Measurements from ENCODE around the gene RNF40. TPM values are rescaled to one million over a fixed set of nuclear protein-coding genes. Genes with fewer than 3 reads are reported as not detected.
A peak's percentile ranks its signal among the peaks of the same experiment; 100 is the strongest.

Gene RNF40
- 86.3 and 87.1 TPM in 2 replicates for total RNA-seq (2014; rRNA removed; shearing (Covaris generic))
- polyA plus RNA-seq (2014; cell fraction: nucleus; rRNA removed) = 55.2 and 83.5 TPM in 2 replicates

DNA sequence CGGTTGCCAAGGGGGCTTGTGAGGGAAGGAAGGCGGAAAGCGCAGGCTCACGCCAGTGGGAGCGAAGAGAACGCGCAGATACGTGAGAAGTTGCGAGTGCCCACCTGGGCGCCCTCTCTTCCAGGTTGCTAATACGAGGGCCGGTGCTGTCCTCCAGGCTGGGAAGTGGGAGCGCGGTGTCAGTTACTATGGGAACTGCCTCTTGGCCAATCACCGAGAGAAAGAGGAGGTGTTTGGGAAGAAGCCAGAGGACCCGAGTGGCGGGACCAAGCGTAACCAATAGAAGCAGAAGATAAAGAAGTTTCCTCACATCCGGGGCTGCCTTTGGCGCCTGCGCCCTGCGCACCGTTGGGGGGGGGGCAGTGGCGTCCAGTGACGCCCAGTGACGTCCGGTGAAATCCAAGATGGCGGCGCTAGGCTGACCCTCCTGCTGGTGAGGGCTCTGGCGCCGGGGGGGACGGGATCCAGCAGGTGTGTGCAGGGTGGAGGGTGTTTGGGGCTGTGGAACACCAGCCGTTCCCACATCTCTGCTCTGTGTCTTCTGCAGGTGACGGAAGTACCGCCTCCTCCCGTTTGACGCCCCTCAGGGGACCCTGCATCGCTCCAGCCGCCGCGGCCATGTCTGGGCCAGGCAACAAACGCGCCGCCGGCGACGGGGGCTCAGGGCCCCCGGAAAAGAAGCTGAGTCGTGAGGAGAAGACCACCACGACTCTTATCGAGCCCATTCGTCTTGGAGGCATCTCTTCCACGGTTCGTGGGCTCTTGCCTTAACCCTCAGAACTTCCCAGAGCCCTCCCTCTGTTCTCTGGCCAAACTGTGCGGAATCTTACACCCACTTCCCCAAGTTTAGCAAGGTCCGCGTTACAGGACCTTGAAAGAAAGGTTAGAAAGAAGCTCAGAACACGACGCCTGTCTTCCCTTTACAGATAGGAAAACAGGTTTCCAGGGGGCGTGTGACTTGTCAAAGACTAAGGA lies at the start of gene RNF40, which contains the start of gene CFAP119:
Gene RNF40 (plus strand): TSS at position 395 of the 975 bp plus-strand sequence. CDS start 224 bp downstream, at position 619.
Gene CFAP119 (minus strand): TSS at position 135 of the 975 bp plus-strand sequence. CDS start 314 bp downstream, outside the sequence.
- DNase-seq (ENCODE audit: extremely low read depth, low read depth) = peak; percentile 98

DNA sequence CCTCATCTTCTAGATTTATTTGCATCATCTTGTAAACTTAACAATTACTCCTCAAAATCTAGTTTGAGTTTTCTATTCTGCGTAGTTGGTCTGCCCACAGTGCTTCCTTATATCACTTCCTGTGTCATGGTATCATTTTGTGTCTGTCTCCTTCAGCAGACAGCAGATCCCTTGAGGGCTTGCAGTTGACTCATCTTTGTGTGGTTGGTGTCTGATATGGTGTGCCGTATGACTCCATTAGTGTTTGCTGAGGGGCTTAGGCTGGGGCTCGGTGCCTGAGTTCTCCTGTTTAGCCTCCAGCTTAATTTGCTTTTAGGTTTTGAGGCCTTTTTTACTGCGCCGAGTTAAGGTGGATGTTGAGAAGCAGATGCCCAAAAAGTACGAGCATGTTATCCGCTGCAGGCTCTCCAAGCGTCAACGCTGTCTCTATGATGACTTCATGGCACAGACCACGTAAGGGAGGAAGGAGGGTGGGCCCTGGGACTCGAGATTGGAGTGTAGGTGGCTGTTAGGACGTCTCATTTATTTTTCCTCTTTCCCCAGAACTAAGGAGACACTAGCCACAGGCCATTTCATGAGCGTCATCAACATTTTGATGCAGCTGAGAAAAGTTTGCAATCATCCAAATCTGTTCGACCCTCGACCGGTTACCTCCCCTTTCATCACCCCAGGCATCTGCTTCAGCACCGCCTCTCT lies 46.2 kb upstream of the RNF40 start:
- DNase-seq (ENCODE audit: extremely low read depth, low read depth) = no peak

DNA sequence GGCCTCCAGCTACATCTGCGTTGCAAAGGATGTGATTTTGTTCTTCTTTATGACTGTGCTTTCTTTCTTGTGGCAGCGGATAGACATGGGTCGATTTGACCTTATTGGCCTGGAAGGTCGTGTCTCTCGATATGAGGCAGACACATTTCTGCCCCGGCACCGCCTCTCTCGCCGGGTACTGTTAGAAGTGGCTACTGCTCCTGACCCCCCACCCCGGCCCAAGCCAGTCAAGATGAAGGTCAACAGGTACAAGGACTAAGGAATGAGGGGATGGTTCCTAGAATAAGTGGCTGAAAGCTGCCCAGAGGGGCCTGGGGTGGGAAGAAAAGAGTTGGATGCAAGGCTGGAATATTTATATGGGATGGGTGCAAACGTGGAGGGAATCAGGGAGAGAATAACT lies 42.0 kb upstream of the RNF40 start:
- no peak for DNase-seq (ENCODE audit: extremely low read depth, low read depth)

DNA sequence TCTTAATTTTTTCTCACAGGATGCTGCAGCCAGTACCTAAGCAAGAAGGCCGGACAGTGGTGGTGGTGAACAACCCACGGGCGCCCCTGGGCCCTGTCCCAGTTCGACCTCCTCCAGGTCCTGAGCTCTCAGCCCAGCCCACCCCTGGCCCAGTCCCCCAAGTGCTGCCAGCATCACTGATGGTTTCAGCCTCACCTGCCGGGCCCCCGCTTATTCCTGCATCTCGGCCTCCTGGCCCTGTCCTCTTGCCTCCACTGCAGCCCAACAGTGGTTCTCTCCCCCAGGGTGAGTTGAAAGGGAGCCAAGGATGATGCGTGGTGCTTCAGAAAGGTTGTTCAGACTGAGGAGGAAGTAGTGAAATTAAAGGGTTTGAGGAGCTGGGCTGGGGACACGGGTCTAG lies 41.4 kb upstream of the RNF40 start:
- DNase-seq (ENCODE audit: extremely low read depth, low read depth) = no peak

DNA sequence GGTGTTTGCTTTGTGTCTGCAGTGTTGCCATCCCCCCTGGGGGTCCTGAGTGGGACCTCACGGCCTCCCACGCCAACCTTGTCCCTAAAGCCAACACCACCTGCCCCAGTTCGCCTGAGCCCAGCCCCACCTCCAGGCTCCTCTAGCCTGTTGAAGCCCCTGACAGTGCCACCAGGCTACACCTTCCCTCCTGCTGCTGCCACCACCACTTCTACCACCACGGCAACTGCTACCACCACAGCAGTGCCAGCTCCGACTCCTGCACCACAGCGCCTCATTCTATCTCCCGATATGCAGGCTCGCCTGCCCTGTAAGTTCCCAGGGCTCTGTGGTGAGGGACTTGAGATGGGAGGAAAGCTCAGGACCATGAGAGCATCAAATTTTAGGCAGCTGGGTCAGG lies 41.0 kb upstream of the RNF40 start:
- no peak for DNase-seq (ENCODE audit: extremely low read depth, low read depth)

DNA sequence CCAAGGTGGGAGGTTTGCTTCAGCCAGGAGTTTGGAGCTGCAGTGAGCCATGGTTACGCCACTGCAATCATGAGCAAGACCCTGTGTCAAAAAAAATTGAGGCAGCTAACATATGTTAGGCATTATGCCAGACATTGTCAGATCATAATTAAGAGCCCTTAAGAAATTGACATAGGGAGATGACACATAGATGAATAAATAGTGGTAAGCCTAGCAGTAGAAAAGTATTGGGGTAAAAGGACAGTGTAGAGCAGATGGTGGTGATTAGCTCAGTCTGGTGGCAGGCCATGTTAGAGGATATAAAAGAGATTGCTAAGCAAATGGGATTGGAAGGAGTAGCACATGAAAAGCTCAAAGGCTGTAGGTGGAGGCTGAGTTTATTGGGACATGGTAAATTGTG lies 40.5 kb upstream of the RNF40 start:
- DNase-seq (ENCODE audit: extremely low read depth, low read depth) = no peak

DNA sequence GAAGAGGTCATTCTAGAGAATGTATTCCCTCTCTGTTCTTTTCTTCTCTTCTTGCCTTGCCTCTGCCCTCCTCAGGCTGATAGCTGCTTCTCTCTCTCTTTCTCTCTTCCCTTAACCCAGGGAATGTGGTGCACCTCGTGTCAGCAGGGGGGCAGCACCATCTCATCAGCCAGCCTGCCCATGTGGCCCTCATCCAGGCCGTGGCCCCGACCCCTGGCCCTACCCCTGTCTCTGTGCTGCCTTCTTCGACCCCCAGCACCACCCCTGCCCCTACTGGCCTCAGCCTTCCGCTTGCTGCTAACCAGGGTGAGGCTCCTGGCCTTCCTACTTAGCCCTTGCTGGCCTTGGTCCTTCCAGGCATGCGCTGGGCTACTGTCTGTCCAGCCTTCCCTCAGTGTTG lies 39.7 kb upstream of the RNF40 start:
- no peak for DNase-seq (ENCODE audit: extremely low read depth, low read depth)

DNA sequence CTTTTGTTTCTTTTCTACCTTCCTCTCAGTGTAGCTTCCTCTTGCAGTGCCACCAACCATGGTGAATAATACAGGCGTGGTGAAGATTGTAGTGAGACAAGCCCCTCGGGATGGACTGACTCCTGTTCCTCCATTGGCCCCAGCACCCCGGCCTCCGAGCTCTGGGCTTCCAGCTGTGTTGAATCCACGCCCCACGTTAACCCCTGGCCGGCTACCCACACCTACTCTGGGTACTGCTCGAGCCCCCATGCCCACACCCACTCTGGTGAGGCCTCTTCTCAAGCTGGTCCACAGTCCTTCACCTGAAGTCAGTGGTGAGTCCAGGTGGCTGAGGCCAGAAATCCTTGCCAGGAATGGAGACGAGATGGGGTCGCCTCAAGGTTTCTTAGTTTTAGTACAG lies 39.2 kb upstream of the RNF40 start:
- DNase-seq (ENCODE audit: extremely low read depth, low read depth) = no peak

DNA sequence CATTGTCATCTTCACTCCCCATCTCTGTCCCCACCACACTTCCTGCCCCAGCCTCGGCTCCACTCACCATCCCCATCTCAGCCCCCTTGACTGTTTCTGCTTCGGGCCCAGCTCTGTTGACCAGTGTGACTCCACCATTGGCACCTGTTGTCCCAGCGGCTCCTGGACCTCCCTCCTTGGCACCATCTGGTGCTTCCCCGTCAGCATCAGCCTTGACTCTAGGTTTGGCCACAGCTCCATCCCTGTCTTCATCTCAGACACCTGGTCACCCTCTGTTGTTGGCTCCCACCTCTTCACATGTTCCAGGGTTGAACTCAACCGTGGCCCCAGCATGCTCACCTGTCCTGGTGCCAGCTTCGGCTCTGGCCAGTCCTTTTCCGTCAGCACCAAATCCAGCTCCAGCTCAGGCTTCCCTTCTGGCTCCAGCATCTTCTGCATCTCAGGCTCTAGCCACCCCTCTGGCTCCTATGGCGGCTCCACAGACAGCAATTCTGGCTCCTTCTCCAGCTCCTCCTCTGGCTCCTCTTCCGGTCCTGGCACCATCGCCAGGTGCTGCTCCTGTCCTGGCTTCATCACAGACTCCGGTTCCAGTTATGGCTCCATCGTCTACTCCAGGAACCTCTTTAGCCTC lies 38.3 kb upstream of the RNF40 start:
- no peak for DNase-seq (ENCODE audit: extremely low read depth, low read depth)

DNA sequence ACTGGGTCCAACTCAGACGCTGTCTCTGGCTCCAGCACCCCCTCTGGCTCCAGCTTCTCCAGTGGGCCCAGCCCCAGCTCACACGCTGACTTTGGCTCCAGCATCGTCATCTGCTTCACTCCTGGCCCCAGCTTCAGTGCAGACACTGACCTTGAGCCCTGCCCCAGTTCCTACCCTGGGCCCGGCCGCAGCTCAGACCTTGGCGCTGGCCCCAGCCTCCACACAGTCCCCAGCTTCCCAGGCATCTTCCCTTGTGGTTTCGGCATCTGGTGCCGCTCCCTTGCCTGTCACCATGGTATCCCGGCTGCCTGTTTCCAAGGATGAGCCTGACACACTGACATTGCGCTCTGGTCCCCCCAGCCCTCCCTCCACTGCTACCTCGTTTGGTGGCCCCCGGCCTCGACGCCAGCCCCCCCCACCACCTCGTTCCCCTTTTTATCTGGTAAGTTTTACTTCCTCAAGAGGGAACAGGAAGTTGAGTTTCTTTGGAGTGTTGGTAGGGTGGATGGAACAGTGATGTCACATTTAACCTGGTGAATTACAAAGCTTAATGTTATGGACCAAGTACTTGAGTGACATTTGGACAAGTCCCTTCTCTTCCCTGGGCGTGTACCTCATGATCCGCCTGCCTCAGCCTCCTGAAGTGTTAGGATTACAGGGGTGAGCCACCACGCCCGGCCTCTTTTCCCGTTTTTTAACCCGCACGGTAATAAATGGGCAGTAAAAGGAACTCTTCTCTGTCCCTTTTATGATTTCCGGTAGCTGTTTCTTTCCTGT lies 37.3 kb upstream of the RNF40 start:
- no peak for DNase-seq (ENCODE audit: extremely low read depth, low read depth)

DNA sequence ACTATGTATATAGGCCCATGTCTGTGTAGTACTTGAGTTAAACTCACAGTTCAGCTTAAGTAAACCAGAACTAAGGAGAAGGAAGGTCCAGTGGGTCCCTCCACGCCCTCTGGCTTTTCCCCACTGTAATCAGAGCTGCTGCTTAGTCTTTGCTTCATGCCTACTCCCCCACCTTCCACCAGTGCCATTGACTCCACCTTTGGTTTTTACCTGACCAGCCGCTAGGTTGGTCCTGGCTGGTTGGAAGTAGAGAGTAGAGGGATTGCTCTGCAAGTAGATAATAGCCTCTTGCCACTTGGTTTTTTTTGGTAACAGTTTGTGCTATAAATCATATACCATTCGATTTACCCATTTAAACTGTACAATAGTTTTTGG lies 36.7 kb upstream of the RNF40 start:
- DNase-seq (ENCODE audit: extremely low read depth, low read depth) = no peak

DNA sequence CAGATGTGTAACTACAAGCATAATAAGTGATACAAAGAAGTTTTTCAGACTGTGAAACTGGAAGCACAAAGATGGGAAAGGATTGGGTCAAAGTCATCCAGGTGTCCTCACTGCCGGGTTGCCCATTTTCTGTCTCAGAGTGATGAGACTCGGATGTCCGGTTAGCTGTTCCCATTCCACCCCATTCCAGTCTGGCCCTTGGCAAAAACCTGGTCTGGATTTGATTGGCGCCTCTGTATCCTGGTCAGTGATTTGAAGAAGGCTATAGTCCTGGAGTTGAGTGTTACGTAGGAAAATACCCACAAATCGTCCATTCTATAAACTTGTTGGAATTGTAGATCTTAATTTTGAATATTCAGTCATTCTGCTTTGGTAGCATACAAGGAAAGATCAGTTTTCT lies 33.8 kb upstream of the RNF40 start:
- no peak for DNase-seq (ENCODE audit: extremely low read depth, low read depth)

DNA sequence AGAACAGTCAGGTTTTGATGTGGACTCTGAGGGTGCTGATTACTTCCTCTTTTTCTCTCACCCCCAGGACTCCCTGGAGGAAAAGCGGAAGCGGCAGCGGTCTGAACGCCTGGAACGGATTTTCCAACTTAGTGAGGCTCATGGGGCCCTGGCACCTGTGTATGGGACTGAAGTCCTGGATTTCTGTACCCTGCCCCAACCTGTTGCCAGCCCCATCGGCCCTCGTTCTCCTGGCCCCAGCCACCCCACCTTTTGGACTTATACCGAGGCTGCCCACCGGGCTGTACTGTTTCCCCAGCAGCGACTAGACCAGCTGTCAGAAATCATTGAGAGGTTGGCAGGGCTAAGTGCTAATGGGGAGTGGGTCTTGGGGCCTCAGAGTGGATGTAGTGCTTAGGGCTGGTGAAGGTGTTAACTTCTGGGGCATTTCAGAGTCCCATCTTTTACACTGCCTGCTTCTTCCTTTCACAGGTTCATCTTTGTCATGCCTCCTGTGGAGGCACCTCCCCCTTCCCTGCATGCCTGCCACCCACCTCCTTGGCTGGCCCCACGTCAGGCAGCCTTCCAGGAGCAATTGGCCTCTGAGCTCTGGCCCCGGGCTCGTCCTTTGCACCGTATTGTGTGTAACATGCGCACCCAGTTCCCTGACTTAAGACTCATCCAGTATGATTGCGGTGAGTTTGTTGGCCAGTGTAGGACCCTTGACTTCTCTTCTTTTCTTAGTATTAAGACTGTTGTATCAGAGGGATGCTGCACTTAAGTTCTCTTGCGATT lies 33.0 kb upstream of the RNF40 start:
- DNase-seq (ENCODE audit: extremely low read depth, low read depth) = no peak

DNA sequence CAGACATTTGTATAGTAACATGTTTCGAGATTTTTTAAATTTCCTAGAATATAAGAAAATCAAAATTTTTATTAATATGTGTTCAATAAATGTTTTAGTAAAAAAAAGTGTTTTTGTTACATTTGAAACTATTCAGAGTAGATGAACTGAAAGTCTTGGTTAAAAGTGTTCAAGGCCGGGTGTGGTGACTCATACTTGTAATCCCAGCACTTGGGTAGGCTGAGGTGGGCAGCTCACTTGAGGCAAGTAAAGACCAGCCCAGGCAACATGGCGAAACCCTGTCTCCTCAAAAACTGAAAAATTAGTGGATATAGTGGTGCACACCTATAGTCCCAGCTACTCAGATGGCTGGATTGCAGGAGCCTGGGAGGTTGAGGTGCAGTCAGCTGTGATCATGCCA lies 30.7 kb upstream of the RNF40 start:
- no peak for DNase-seq (ENCODE audit: extremely low read depth, low read depth)

DNA sequence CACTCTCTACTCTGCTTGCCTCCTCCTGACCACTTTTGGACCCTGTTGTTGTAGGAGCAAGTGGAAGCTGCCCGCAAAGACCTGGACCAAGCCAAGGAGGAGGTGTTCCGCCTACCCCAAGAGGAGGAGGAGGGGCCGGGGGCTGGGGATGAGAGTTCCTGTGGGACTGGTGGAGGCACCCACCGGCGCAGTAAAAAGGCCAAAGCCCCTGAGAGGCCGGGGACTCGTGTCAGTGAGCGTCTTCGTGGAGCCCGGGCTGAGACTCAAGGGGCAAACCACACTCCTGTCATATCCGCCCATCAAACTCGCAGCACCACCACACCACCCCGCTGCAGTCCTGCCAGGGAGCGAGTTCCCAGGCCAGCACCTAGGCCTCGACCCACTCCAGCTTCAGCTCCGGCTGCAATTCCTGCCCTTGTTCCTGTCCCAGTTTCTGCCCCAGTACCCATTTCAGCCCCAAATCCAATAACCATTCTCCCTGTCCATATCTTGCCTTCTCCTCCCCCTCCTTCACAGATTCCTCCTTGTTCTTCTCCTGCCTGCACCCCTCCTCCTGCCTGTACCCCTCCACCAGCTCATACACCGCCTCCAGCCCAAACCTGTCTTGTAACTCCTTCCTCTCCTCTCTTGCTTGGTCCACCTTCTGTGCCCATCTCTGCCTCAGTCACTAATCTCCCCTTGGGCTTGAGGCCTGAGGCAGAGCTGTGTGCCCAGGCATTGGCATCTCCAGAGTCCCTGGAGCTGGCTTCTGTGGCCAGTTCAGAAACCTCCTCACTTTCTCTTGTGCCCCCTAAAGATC lies 24.9 kb upstream of the RNF40 start:
- no peak for DNase-seq (ENCODE audit: extremely low read depth, low read depth)

DNA sequence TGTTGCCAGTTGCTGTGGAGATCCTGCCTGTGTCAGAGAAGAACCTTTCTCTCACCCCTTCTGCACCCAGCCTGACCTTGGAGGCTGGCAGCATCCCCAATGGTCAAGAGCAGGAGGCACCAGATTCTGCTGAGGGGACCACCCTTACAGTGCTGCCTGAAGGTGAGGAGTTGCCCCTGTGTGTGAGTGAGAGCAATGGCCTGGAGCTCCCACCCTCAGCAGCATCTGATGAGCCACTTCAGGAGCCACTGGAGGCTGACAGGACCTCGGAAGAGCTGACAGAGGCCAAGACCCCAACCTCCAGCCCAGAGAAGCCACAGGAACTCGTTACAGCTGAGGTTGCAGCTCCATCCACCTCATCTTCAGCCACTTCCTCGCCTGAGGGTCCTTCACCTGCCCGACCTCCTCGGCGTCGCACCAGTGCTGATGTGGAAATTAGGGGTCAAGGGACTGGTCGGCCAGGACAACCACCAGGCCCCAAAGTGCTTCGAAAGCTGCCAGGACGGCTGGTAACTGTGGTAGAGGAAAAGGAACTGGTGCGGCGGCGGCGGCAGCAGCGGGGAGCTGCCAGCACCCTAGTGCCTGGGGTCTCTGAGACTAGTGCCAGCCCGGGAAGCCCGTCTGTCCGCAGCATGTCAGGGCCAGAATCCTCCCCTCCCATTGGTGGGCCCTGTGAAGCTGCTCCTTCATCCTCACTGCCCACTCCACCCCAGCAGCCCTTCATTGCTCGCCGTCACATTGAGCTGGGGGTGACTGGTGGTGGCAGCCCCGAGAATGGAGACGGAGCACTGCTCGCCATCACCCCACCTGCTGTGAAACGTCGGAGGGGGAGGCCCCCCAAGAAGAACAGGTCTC lies 24.1 kb upstream of the RNF40 start:
- DNase-seq (ENCODE audit: extremely low read depth, low read depth) = no peak

DNA sequence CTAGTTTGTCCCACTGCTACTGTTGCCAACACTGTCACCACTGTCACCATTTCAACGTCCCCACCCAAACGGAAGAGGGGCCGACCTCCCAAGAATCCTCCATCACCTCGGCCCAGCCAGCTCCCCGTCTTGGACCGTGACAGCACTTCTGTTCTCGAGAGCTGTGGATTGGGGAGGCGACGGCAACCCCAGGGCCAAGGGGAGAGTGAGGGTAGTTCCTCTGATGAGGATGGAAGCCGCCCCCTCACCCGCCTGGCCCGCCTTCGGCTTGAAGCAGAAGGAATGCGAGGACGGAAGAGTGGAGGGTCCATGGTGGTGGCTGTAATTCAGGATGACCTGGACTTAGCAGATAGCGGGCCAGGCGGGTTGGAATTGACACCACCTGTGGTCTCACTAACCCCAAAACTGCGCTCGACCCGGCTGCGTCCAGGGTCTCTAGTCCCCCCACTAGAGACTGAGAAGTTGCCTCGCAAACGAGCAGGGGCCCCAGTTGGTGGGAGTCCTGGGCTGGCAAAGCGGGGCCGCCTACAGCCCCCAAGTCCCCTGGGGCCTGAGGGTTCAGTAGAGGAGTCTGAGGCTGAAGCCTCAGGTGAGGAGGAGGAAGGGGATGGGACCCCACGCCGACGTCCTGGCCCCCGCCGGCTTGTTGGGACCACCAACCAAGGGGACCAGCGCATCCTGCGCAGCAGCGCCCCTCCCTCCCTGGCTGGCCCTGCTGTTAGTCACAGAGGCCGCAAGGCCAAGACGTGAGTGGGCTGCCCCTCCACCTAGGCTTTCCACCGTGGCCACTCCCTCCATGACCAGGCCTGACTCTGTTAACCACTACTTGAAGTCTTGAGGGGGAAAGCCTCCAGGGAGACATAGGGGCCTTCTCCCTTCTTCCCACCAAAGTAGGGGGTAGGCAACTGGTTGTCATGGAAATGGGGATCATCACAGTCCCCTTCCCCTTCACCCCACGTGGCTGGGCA lies 22.9 kb upstream of the RNF40 start:
- DNase-seq (ENCODE audit: extremely low read depth, low read depth) = no peak

All from NCI-H460 (cell line).